ENCODE measurements around the gene CWC22. TPM values are rescaled to one million over a fixed set of nuclear protein-coding genes. Genes with fewer than 3 reads are reported as not detected.

Gene CWC22
- total and polyA plus RNA-seq, 2 donors (not counting 1 experiment from before 2014, with no cell fraction given): 6.4 to 22.5 TPM

DNA sequence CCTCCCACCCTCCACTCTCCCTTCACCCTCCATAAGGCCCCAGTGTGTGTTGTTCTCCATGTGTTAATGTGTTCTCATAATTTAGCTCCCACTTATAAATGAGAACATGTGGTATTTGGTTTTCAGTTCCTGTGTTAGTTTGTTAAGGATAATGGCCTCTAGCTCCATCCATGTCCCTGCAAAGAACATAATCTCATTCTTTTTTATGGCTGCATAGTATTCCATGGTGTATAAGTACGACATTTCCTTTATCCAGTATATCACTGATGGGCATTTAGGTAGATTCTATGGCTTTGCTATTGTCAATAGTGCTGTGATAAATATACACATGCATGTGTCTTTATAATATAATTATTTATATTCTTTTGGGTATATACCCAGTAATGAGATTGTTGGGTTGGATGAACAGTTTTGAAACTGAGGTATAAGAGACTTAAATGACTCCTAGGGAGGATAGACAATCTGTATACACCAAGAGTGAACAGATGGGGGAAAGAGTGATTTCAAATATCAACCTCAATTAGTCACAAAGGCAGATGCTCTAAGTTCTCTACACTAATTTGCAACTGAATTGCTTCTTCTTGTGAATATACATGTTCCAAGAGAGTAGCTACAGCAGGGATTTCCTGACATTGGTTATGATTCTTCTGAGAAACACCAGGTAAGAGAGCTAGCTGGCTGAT, 23.7 kb downstream of the CWC22 start:
- Histone ChIP-seq H3K4me1 (ENCODE audit: control insufficient read depth, extremely low read depth, insufficient read depth, low read length) (no peaks in the 10 kb centered on the region), H2AFZ (ENCODE audit: low read length) (no peak overlapping the region), H3K27me3 (ENCODE audit: control insufficient read depth, insufficient read depth, low read length) (no peaks in the 10 kb centered on the region), H3K79me2 (ENCODE audit: control insufficient read depth, insufficient read depth, low read length) (no peaks in the 10 kb centered on the region), H4K20me1 (ENCODE audit: control insufficient read depth, extremely low read depth, insufficient read depth, low read length) (no peaks in the 10 kb centered on the region), H3K27ac (ENCODE audit: insufficient read depth, low read length) (no peak overlapping the region), H3K9me3 (ENCODE audit: control insufficient read depth, insufficient read depth, low read depth, low read length) (no peaks in the 10 kb centered on the region), H3K36me3 (ENCODE audit: control insufficient read depth, insufficient read depth, low read length) (no peaks in the 10 kb centered on the region), H3K4me3 (replicated peaks in 1 of 4; ENCODE audit: control extremely low read depth in 1 of 4, insufficient read depth in 1 of 4, low read depth in 3 of 4, low read length in 4 of 4) (no peak overlapping the region), H3K9ac (ENCODE audit: insufficient read depth, low read length) (no peak overlapping the region), H3K4me2 (ENCODE audit: extremely low read depth, insufficient read depth, low read length) (no peak overlapping the region)
- no peak for DNase-seq (ENCODE audit: low read depth in 2 of 2)
- TF ChIP-seq EZH2 (IDR thresholded peaks at IDR 0.05; ENCODE audit: low read length, missing control alignments) (no peak), CTCF (conservative IDR thresholded peaks at IDR 0.05 in 1 of 2, IDR thresholded peaks at IDR 0.05 in 1 of 2; ENCODE audit: low read depth in 1 of 2, low read length in 2 of 2) (no peak)

- no peaks in the 10 kb centered on the region for H4K20me1 ChIP-seq (ENCODE audit: control insufficient read depth, extremely low read depth, insufficient read depth, low read length)
- TF ChIP-seq CTCF (conservative IDR thresholded peaks at IDR 0.05 in 1 of 2, IDR thresholded peaks at IDR 0.05 in 1 of 2; ENCODE audit: low read depth in 1 of 2, low read length in 2 of 2) (no peak), EZH2 (IDR thresholded peaks at IDR 0.05; ENCODE audit: low read length, missing control alignments) (no peak)
- H3K36me3 ChIP-seq (ENCODE audit: control insufficient read depth, insufficient read depth, low read length): no peaks in the 10 kb centered on the region
- no peak overlapping the region for H3K4me3 ChIP-seq (replicated peaks in 1 of 4; ENCODE audit: control extremely low read depth in 1 of 4, insufficient read depth in 1 of 4, low read depth in 3 of 4, low read length in 4 of 4)
- H3K79me2 ChIP-seq (ENCODE audit: control insufficient read depth, insufficient read depth, low read length): no peaks in the 10 kb centered on the region
- H3K9me3 ChIP-seq (ENCODE audit: control insufficient read depth, insufficient read depth, low read depth, low read length): no peaks in the 10 kb centered on the region
- H3K27ac ChIP-seq (ENCODE audit: insufficient read depth, low read length): no peak overlapping the region
- no peak overlapping the region for H2AFZ ChIP-seq (ENCODE audit: low read length)
- H3K4me2 ChIP-seq (ENCODE audit: extremely low read depth, insufficient read depth, low read length): no peak overlapping the region
- H3K9ac ChIP-seq (ENCODE audit: insufficient read depth, low read length): no peak overlapping the region
- H3K4me1 ChIP-seq (ENCODE audit: control insufficient read depth, extremely low read depth, insufficient read depth, low read length): no peaks in the 10 kb centered on the region
- peak; percentile 4 to 71 for DNase-seq (ENCODE audit: low read depth in 2 of 2)
- H3K27me3 ChIP-seq (ENCODE audit: control insufficient read depth, insufficient read depth, low read length): no peaks in the 10 kb centered on the region
Observed at GRCh38 chr2:179981085-179981484, 26.0 kb downstream of the CWC22 start.

DNA sequence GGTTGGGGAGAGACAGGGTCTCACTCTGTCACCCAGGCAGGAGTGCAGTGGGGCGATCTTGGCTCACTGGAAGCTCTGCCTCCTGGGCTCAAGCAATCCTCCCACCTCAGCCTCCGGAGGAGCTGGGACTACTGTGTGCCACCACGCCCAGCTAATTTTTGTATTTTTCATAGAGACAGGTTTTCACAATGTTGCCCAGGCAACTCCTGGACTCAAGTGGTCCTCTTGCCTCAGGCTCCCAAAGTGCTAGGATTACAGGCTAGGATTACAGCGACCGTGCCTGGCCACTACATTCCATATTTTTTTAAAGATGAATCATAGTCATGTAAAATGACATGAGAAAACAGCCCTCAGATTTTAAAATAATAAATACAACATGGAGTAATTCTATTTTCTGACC, 32.3 kb downstream of the CWC22 start:
- no peaks in the 10 kb centered on the region for H3K4me1 ChIP-seq (ENCODE audit: control insufficient read depth, extremely low read depth, insufficient read depth, low read length)
- no peaks in the 10 kb centered on the region for H3K9me3 ChIP-seq (ENCODE audit: control insufficient read depth, insufficient read depth, low read depth, low read length)
- no peaks in the 10 kb centered on the region for H3K36me3 ChIP-seq (ENCODE audit: control insufficient read depth, insufficient read depth, low read length)
- no peaks in the 10 kb centered on the region for H4K20me1 ChIP-seq (ENCODE audit: control insufficient read depth, extremely low read depth, insufficient read depth, low read length)
- H3K9ac ChIP-seq (ENCODE audit: insufficient read depth, low read length): no peak overlapping the region
- H3K4me2 ChIP-seq (ENCODE audit: extremely low read depth, insufficient read depth, low read length): no peak overlapping the region
- no peak overlapping the region for H3K4me3 ChIP-seq (replicated peaks in 1 of 4; ENCODE audit: control extremely low read depth in 1 of 4, insufficient read depth in 1 of 4, low read depth in 3 of 4, low read length in 4 of 4)
- H3K79me2 ChIP-seq (ENCODE audit: control insufficient read depth, insufficient read depth, low read length): no peaks in the 10 kb centered on the region
- no peaks in the 10 kb centered on the region for H3K27me3 ChIP-seq (ENCODE audit: control insufficient read depth, insufficient read depth, low read length)
- H2AFZ ChIP-seq (ENCODE audit: low read length): no peak overlapping the region
- no peak overlapping the region for H3K27ac ChIP-seq (ENCODE audit: insufficient read depth, low read length)
- no peak for TF ChIP-seq CTCF (conservative IDR thresholded peaks at IDR 0.05 in 1 of 2, IDR thresholded peaks at IDR 0.05 in 1 of 2; ENCODE audit: low read depth in 1 of 2, low read length in 2 of 2)
- no peak for TF ChIP-seq EZH2 (IDR thresholded peaks at IDR 0.05; ENCODE audit: low read length, missing control alignments)
- DNase-seq (ENCODE audit: low read depth in 2 of 2): peak in 1 of 2 donors; percentile 5

All from fibroblast of lung (primary cell).